Activated effector memory CD4-positive, alpha-beta T cell treated with Interleukin-2 at 50 U/mL for 16 hours (primary cell): ENCODE measurements around the gene SAE1.
"Not testable (repeated sequence)": the region's sequence is repeated elsewhere in the genome, so short reads cannot be mapped to it uniquely, and the experiment has no call there.

Experiments used
- DNase-seq: peaks from one replicate; pipeline ENCODE4 v3.0.0-alpha.2; 2020

Gene SAE1

DNA sequence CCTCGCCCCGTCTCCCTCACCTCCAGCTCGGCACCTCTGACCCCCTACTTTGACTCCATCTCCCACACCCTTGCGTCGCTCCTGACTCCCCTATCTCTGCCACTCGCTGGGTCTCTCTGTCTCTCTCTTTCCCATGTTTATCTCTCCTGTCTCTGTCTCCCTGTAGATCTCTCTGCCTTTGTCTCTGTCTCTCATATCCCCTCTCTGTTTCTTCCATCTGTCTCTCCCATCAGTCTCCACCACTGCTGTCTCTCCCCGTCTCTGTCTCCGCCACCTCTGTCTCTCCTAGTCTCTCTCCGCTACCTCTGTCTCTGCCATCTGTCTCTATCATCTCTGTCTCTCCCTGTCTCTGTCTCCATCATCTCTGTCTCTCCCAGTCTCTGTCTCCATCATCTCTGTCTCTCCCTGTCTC is 112.7 kb downstream of the SAE1 start:
- no peak for DNase-seq

GRCh38 chr19:47243776-47244547 is 113.3 kb downstream of the SAE1 start:
- peak; percentile 87 for DNase-seq

GRCh38 chr19:47247308-47247990 is 116.8 kb downstream of the SAE1 start:
- peak; percentile 62 for DNase-seq

DNA sequence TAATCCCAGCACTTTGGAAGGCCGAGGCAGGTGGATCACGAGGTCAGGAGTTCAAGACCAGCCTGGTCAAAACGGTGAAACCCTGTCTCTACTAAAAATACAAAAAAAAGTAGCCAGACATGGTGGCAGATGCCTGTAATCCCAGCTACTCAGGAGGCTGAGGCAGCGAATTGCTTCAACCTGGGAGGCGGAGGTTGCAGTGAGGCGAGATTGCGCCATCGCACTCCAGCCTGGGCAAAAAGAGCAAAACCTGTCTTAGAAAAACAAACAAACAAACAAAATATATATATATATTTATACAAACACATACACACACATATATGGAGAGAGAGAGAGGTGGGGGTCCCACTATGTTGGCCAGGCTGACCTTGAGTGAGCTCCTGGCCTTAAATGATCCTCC is 122.4 kb downstream of the SAE1 start:
- not testable (repeated sequence) for DNase-seq

DNA sequence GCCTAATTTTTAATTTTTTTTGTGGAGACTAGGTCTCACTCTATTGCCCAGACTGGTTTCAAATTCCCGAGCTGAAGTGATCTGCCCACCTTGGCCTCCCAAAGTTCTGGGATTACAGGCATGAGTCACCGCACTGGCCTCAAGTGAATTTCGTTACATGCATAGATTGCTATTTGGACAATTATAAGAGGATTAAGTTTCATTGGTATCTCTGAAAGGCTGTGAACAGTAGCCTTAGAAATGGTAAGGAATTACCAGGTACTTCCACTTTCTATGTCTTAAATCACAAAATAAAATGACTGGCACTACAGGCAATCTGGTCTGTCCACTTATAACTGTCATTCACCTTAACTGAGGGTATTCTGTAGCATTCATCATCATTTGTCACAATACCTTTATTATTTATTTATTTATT is 122.8 kb downstream of the SAE1 start:
- DNase-seq = no peak

DNA sequence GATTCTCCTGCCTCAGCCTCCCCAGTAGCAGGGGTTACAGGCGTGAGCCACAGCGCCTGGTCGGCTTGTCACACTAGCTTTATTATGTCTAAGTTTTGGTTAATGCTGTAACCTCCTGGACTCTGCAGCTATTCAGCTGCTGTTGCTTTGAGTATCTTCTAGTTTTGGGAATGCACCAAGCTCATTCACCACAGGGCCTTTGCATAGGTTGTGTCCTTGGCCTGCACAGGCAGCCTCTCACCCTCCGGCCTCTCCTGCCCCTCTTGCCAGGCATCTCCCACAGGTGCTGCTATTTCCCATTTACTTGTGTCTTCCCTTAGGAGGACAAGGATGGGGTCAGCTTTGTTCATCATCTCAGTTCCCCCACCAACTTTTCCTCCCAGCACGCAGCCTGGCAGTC is 123.3 kb downstream of the SAE1 start:
- DNase-seq = no peak

DNA sequence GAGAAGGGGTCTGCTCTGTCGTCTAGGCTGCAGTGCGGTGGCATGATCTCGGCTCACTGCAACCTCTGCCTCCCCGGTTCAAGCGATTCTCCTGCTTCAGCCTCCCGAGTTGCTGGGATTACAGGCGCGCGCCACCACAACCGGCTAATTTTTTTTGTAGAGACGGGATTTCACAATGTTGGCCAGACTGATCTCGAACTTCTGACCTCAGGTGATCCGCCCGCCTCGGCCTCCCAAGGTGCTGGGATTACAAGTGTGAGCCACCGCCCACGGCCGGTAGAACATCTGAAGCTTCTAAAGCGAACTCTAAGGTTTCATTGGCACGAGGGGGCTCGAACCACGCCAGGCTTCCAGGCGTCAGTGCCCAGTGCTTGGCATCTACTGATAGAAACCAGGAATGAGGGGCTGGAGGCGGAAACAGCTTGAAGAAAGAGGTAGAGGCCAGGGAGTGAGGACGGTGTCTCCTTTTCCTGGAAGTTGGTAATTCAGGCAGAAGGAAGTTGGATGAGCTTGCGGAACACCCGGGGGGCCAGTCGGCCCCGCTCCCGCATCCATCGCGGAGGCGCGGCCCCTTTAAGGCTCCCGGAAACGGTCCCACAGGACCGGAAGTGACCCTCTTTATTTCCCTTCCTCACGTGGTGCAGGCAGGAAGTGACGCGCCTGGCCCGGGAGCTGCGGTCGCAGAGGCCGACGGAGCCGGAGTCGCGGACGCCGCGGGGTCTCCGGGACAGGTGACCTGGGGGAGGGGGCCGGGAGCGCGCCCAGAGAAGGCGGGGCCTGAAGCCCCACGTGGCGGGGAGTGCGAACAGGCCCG is 125.5 kb downstream of the SAE1 start, which contains the start of gene CCDC9:
TSS of gene CCDC9 (plus strand) at position 647 of the 814 bp plus-strand sequence. CDS start 1,876 bp downstream, outside the sequence.
- DNase-seq = peak; percentile 80

DNA sequence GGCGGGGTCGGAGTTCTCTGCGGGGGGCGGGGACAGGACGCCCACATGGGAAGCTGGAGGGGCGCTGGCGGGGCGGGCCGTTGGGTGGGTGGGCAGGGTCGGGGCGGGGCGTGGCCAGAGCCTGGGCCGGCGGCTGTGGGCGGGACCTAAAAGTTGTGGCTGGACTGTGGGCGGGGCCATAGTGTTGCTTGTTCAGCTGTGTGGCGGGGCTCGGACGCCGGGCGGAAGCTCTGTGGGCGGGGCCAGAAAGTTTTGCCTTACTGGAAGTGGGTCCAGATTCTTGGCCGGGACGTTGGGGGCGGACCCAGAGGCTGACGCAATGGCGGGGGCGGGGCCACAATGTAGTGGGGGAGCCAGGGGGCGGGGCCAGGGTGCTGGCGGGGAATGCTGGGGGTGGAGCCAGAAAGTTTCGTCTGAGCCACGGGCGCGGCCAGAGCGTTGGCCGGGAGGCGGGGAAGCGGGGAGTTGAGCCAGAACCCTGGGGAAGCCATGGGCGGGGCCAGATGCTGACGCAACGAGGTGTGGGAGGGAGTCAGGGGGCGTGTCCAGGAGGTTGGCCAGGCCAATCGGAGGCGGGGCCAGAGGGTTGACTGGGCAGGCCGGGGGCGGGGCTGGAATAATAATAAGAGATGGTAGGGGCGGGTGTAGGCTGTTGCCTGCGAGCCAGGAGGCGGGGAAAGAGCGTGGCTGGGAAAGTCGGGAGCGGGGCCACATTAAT is 126.2 kb downstream of the SAE1 start:
- peak; percentile 97 for DNase-seq

DNA sequence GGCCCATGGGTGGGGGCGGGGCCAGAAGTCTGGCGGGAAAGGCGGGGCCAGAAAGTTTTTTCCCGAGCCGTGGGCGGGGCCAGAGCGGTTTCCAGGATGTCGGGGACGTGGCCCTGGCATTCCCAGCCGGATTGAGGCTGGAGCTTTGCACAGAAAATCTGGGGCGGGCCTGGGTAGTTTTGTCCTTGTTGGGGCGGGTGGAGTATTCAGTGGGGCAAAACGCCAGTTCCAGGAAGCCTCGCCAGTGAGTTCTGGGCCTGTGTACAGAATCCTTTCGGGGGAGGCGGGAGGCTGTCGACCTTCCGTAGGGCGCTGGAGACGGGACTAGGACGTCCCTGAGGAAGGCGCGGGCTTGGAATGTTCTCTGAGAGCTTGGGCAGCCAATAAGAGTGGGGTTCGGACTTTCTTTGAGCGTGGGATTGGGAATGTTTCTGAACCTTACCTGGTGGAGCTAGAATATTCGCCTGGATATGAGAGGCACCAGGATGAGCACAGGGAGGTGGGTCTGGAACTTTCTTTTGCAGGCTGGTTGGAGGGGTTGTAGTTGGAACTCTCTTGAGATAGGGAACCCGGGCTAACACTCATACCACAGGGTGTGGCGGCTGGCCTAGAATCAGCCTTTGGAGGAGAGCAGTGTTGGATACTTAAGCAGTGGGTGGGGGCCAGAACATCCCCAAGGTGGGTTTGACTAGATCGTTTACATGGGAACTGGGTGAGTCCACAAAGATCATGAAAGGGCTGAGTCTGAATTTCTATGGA is 127.0 kb downstream of the SAE1 start:
- no peak for DNase-seq

GRCh38 chr19:47258434-47258833 is 127.8 kb downstream of the SAE1 start:
- DNase-seq = no peak

DNA sequence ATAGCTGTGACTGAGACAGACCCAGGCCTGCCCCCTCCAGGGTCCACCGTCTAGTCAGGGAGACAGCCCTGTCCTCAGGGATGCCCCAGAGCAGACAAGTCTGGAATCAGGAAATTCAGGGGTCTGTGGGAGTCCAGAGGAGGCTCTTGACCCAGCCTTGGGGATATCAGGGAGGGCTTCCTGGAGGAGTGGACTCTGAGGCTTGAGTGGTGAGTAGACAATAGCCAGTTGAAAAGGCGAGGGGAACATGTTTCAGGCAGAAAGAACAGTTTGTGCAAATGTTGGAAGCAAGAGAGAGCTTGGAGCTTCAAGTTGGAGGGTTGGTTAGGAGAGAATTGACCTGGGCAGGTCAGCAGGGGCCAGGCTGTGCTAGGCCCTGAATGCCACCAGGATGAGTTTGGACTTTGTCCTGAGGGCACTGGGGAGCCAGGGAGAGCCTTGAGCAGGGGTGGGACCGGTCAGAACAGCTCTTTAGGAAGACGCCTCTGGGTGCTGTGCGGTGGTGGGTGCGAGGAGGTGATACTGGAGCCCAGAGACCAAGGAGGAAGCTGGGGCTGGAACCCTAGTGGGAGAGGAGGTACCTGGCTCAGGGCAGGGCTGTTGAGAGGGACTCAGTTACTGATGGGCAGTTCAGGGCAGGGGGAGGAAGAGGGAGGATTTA is 128.4 kb downstream of the SAE1 start:
- DNase-seq = no peak
